ENCODE results near the gene SRGAP3. TPM values are rescaled to one million over a fixed set of nuclear protein-coding genes. Genes with fewer than 3 reads are reported as not detected.
"Not testable (repeated sequence)": the region's sequence is repeated elsewhere in the genome, so short reads cannot be mapped to it uniquely, and the experiment has no call there.

SRGAP3 gene
- total RNA-seq, 4 donors from 2014 or later: 13.7 to 27.7 (median 18.5) TPM

DNA sequence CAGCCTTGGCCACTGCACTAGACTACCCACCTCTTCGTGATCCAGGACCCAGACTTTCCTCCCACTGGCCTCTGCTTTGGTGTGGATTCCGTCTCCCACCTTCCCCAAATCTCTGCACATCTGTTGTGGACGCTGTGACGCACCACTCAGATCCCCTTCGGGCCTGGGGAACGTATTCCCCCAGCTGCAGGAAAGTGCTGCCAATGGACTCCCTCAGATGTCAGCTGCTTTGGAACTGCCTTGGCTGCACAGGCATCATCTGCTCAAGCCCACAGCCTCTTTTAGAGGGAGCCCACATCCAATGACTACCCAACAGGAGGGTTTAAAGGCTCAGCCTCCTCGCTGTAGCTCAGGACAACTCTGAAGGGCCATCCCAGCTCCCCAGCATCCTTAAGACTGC, 152.0 kb downstream of the SRGAP3 start:
- intact Hi-C loops (cut with DNase I; ENCODE audit: low total_unique reads): no loop called here
- peak in 1 of 2 donors; percentile 52 for DNase-seq (ENCODE audit: low spot score in 2 of 2)
- WGBS, 2 donors: 92 to 94% methylated on average over 7 of the region's 7 CpGs
- TF ChIP-seq POLR2A (IDR thresholded peaks at IDR 0.05): no peak
- TF ChIP-seq, protein P1, sequence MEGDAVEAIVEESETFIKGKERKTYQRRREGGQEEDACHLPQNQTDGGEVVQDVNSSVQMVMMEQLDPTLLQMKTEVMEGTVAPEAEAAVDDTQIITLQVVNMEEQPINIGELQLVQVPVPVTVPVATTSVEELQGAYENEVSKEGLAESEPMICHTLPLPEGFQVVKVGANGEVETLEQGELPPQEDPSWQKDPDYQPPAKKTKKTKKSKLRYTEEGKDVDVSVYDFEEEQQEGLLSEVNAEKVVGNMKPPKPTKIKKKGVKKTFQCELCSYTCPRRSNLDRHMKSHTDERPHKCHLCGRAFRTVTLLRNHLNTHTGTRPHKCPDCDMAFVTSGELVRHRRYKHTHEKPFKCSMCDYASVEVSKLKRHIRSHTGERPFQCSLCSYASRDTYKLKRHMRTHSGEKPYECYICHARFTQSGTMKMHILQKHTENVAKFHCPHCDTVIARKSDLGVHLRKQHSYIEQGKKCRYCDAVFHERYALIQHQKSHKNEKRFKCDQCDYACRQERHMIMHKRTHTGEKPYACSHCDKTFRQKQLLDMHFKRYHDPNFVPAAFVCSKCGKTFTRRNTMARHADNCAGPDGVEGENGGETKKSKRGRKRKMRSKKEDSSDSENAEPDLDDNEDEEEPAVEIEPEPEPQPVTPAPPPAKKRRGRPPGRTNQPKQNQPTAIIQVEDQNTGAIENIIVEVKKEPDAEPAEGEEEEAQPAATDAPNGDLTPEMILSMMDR (IDR thresholded peaks at IDR 0.05): no peak
- H3K4me3 ChIP-seq (ENCODE audit: low read depth, poor library complexity, severe bottlenecking): no peak overlapping the region

DNA sequence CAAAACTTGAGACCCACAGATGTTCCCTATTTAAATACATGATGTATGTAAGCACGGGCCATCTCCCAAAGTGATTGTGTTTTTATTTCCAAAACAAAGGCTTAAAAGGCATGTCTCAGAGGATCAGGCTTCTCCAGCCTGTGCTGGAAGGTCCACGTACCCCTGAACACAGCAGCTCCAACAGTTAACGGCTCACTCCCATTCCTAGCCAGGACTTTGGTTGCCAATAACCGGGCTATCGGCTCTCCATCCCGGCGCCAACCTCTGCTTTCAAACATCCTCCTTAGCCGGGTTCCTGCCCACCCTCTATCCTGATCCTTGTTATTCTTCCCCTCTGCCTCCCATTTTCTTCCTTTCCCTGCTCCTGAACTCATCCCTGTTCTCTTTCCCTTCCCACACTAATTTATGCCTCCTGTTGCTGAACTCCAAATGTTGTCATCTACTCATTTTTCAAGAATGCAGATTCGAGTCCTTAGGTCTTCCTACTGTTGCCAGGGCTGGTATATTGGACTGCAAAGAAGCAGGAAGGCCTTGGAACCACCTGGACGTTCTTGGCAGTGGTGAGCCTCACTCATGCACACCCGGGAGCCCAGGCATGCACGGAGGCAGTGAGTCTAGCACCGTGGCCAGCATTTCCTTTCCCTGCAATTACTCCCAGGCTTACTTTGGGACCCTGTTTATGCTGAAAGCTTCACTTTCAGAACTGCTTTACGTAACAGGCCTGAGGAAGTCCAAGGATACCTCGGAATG, 157.8 kb downstream of the SRGAP3 start:
- DNase-seq (ENCODE audit: low spot score in 2 of 2): peak in 1 of 2 donors; percentile 78
- 48 to 49% methylated on average over 15 of the region's 15 CpGs for WGBS, 2 donors
- no peak overlapping the region for H3K4me3 ChIP-seq (ENCODE audit: low read depth, poor library complexity, severe bottlenecking)
- no peak for TF ChIP-seq POLR2A (IDR thresholded peaks at IDR 0.05)
- TF ChIP-seq, protein P1 (IDR thresholded peaks at IDR 0.05): no peak
- intact Hi-C loops (cut with DNase I; ENCODE audit: low total_unique reads): no loop called here

DNA sequence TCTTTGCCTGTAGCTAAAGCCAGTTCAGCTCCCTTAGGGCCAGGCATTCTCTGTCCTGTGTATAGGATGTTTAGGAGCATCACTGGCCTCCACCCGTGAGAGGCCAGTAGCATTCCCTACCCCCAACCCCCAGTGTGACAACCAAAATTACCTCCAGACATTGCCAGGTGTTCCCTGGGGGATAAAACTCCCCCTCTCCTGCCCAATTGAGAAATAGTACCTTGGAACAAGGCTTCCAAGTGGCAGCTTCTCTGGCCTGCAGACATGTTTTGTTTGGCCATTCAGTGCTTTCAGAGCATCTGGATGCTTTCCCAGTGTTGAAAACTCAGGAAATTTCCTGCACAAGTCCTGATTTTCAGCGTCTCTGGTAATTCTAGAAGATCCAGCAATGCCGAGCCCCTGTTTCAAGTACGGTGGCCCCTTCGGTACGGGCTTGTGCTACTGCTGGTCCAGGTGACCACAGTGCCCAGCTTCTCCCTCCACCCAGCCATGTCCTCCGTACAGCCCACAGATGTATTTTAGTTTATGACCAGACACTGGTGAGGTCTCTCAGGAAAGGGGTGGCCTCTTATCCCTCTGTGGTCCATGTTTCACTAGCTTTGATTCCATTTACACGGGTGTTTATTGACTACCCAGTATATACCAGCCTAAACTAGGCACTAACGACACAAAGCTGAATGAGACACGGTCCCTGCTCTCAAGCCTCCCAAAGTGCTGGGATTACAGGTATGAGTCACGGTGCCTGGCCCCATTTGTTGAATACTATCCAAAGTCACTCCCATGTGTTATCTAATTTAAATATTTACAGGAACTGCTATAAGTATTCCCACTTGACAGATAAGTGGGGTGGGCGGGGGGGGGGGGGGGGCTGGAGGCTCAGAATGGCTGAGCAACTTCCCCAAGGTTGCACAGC, 160.7 kb downstream of the SRGAP3 start:
- TF ChIP-seq, protein P1 (IDR thresholded peaks at IDR 0.05): no peak
- no peak for TF ChIP-seq POLR2A (IDR thresholded peaks at IDR 0.05)
- DNase-seq (ENCODE audit: low spot score in 2 of 2): peak in 1 of 2 donors; percentile 62
- WGBS, 2 donors: 36 to 45% methylated on average over 12 of the region's 12 CpGs
- no peak overlapping the region for H3K4me3 ChIP-seq (ENCODE audit: low read depth, poor library complexity, severe bottlenecking)
- intact Hi-C loops (cut with DNase I; ENCODE audit: low total_unique reads): no loop called here

DNA sequence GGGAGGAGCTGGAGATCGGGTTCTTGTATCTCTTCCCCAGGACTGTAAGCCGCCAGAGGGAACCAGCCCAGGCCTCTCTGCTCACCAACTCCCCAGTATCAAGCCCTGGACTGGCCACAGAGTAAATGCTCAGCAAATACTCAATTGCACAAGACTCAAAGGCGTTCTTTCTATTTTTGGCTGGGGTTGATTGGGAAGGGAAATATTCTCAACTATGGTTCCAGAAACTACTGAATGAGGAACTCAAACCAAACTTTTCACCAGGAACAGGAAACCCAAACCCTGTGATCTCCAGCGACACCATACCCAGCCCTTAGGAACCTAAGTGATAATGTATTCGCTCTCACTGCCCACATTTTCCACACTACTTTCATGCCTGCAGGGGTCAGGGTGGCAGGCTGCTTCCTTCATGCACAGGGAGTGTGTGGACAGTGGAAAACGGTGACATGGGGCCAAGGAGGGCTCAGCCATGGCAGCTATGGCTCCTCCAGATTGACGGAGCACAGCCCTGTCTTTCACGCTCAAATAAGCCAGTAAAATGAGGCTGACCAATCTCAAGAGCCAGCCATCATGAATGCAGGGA, 161.5 kb downstream of the SRGAP3 start:
- no peak for TF ChIP-seq POLR2A (IDR thresholded peaks at IDR 0.05)
- TF ChIP-seq, protein P1 (IDR thresholded peaks at IDR 0.05): no peak
- WGBS, 2 donors: 62 to 77% methylated on average over 8 of the region's 8 CpGs
- intact Hi-C loops (cut with DNase I; ENCODE audit: low total_unique reads): no loop called here
- peak; percentile 41 to 68 for DNase-seq (ENCODE audit: low spot score in 2 of 2)
- no peak overlapping the region for H3K4me3 ChIP-seq (ENCODE audit: low read depth, poor library complexity, severe bottlenecking)

DNA sequence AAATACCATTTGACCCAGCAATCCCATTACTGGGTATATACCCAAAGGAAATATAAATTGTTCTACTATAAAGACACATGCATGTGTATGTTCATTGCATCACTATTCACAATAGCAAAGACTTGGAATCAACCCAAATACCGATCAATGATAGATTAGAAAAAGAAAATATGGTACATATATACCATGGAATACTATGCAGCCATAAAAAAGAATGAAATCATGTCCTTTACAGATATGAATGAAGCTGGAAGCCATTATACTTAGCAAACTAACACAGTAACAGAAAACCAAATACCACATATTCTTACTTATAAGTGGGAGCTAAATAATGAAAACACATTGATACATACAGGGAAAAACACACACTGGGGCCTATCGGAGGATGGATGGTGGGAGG, 164.0 kb downstream of the SRGAP3 start:
- H3K4me3 ChIP-seq (ENCODE audit: low read depth, poor library complexity, severe bottlenecking); intact Hi-C loops (cut with DNase I; ENCODE audit: low total_unique reads); DNase-seq (ENCODE audit: low spot score in 2 of 2): not testable (repeated sequence)
- 47 to 76% methylated on average over 2 of the region's 2 CpGs for WGBS, 2 donors

All from lower leg skin (tissue), 4 donors.